DOHH2 (cell line): Measurements from ENCODE around the gene TANC1.

Experiments
- EZH2phosphoT487 ChIP-seq: fragments of 200-600 bp; sonication (generic); IDR thresholded peaks from 2 replicates; pipeline ENCODE4 v1.6.1; 2017; ENCODE audit warnings: borderline replicate concordance, mild to moderate bottlenecking, antibody characterized with exemption, low read length, moderate library complexity, mixed read lengths
- TF ChIP-seq, protein P1 (sequence below): fragments of 200-600 bp; sonication (generic); IDR thresholded peaks from one replicate; pipeline ENCODE4 v1.5.1; 2014; ENCODE audit warnings: antibody characterized with exemption, mild to moderate bottlenecking, low read depth, low read length; ENCODE audit not compliant: poor library complexity, severe bottlenecking

DNA sequence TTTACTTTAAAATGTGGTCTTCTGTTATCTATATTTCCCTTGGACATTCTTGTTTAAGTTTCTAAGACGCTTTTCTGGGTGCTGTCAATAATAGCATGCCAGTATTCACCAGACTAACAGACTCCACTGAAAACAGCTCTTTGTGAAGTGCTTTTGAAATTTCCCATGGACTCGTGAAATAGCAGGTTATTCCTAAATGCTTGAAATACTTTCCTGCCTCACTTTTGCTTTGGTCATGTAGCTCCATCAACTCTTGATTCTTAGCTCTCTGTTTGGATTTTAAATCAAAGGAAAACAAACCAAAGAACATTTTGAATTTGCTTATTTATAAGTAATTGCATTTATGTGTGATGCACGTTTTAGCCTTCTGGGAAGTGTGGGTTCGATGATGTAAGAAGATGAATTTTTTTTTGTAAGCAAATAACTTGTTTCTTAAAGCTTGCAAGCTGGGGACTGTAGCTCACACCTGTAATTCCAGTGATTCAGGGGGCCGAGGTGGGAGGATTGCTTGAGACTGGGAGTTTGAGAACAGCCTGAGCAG lies 170.3 kb downstream of the TANC1 start:
- TF ChIP-seq, protein P1, sequence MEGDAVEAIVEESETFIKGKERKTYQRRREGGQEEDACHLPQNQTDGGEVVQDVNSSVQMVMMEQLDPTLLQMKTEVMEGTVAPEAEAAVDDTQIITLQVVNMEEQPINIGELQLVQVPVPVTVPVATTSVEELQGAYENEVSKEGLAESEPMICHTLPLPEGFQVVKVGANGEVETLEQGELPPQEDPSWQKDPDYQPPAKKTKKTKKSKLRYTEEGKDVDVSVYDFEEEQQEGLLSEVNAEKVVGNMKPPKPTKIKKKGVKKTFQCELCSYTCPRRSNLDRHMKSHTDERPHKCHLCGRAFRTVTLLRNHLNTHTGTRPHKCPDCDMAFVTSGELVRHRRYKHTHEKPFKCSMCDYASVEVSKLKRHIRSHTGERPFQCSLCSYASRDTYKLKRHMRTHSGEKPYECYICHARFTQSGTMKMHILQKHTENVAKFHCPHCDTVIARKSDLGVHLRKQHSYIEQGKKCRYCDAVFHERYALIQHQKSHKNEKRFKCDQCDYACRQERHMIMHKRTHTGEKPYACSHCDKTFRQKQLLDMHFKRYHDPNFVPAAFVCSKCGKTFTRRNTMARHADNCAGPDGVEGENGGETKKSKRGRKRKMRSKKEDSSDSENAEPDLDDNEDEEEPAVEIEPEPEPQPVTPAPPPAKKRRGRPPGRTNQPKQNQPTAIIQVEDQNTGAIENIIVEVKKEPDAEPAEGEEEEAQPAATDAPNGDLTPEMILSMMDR, result no peak
- no peak for TF ChIP-seq EZH2phosphoT487
